HepG2 (cell line): ENCODE measurements around the gene ERCC4. TPM values are rescaled to one million over a fixed set of nuclear protein-coding genes. Genes with fewer than 3 reads are reported as not detected.

Experiments used
- FOXK2 ChIP-seq: fragments of 450-650 bp; IDR thresholded peaks from 2 replicates; pipeline ENCODE4 v1.6.1; 2016
- GZF1 ChIP-seq: sonication (generic); formaldehyde crosslinking; IDR thresholded peaks from 2 replicates; pipeline ENCODE4 v1.5.1; 2020; ENCODE audit warnings: mild to moderate bottlenecking, missing genetic modification reagents
- KAT2B ChIP-seq: fragments of 150-350 bp; IDR thresholded peaks from 2 replicates; pipeline ENCODE4 v1.6.1; 2014; ENCODE audit warnings: low read depth, low read length, borderline replicate concordance
- KDM5B ChIP-seq: sonication (generic); formaldehyde crosslinking; IDR thresholded peaks from 2 replicates; pipeline ENCODE4 v1.4.0; 2020; ENCODE audit warnings: missing genetic modification reagents, mild to moderate bottlenecking, borderline replicate concordance
- LCORL ChIP-seq, 2 experiments: fragments of 450-650 bp in 1 of 2; sonication (generic) in 1 of 2; formaldehyde crosslinking in 1 of 2; IDR thresholded peaks; 2 replicates each; pipeline versions ENCODE4 v1.5.0 to v1.6.1; 2017 to 2020; ENCODE audit warnings: antibody characterized with exemption in 1 of 2, missing genetic modification reagents in 1 of 2
- MTF1 ChIP-seq: sonication (generic); formaldehyde crosslinking; IDR thresholded peaks from 2 replicates; pipeline ENCODE4 v1.5.0; 2020; ENCODE audit warnings: missing genetic modification reagents
- NFE2 ChIP-seq: sonication (generic); formaldehyde crosslinking; IDR thresholded peaks from 2 replicates; pipeline ENCODE4 v1.4.0; 2020; ENCODE audit warnings: missing genetic modification reagents
- NFE2L2 ChIP-seq: fragments of 150-350 bp; IDR thresholded peaks from 2 replicates; pipeline ENCODE4 v1.6.1; 2014; ENCODE audit warnings: low read length
- SKIL ChIP-seq: sonication (generic); formaldehyde crosslinking; IDR thresholded peaks from 2 replicates; pipeline ENCODE4 v1.8.0; 2022; ENCODE audit warnings: missing genetic modification reagents, mild to moderate bottlenecking, moderate library complexity, borderline replicate concordance
- SP4 ChIP-seq: sonication (generic); formaldehyde crosslinking; IDR thresholded peaks from 2 replicates; pipeline ENCODE4 v1.8.1; 2023; ENCODE audit warnings: mild to moderate bottlenecking, missing genetic modification reagents
- TMF1 ChIP-seq: sonication (generic); formaldehyde crosslinking; IDR thresholded peaks from 2 replicates; pipeline ENCODE4 v1.8.1; 2022; ENCODE audit warnings: low read depth, missing genetic modification reagents
- ZFAT ChIP-seq: sonication (generic); formaldehyde crosslinking; conservative IDR thresholded peaks from 2 replicates; pipeline ENCODE4 v1.8.1; 2023; ENCODE audit warnings: missing genetic modification reagents, inconsistent platforms
- ZFX ChIP-seq: sonication (generic); formaldehyde crosslinking; IDR thresholded peaks from 2 replicates; pipeline ENCODE4 v1.4.0; 2020; ENCODE audit warnings: mild to moderate bottlenecking, low read depth, missing genetic modification reagents, moderate library complexity
- ZKSCAN1 ChIP-seq: fragments of 150-350 bp; IDR thresholded peaks from 2 replicates; pipeline ENCODE4 v1.6.1; 2014; ENCODE audit warnings: low read length
- ZNF547 ChIP-seq: sonication (generic); formaldehyde crosslinking; IDR thresholded peaks from 2 replicates; pipeline ENCODE4 v1.5.1; 2020; ENCODE audit warnings: mild to moderate bottlenecking, missing genetic modification reagents
- ZNF563 ChIP-seq: sonication (generic); formaldehyde crosslinking; IDR thresholded peaks from 2 replicates; pipeline ENCODE4 v1.8.0; 2022; ENCODE audit warnings: mild to moderate bottlenecking, moderate library complexity, missing genetic modification reagents
- ZNF639 ChIP-seq: conservative IDR thresholded peaks from 2 replicates; pipeline ENCODE4 v1.6.1; 2018; ENCODE audit warnings: missing genetic modification reagents
- ZNF7 ChIP-seq: IDR thresholded peaks from 2 replicates; pipeline ENCODE4 v1.6.1; 2016; ENCODE audit warnings: missing biosample characterization, missing genetic modification reagents
- ZNF788 ChIP-seq: sonication (generic); formaldehyde crosslinking; IDR thresholded peaks from 2 replicates; pipeline ENCODE4 v1.5.0; 2020; ENCODE audit warnings: mild to moderate bottlenecking, missing genetic modification reagents, borderline replicate concordance
- ZUFSP ChIP-seq: sonication (generic); formaldehyde crosslinking; IDR thresholded peaks from 2 replicates; pipeline ENCODE4 v1.9.0; 2021; ENCODE audit warnings: missing genetic modification reagents, mild to moderate bottlenecking, borderline replicate concordance
- polyA plus RNA-seq, 8 experiments: library from polyadenylated mRNA; depleted of rRNA in 3 of 8; stranded (reverse) in 7 of 8; unstranded in 1 of 8; fragments of >200 nt; fragmentation: Illumina TruSeq in 4 of 8; extraction: Trizol in 4 of 8; gene quantifications; 2 replicates each; pipeline versions ENCODE4 v1.2.1 to v1.2.3, GENCODE V29; 2011 to 2016; ENCODE audit warnings: low read depth in 4 of 8, missing spikeins in 1 of 8, mixed read lengths in 1 of 8; ENCODE audit not compliant: insufficient read depth in 1 of 8
- total RNA-seq, 5 experiments: library from RNA; depleted of rRNA; stranded (reverse); fragments of >200 nt; fragmentation: Illumina TruSeq; extraction: Trizol; gene quantifications; 2 replicates each; pipeline ENCODE4 v1.2.3, GENCODE V29; 2016; ENCODE audit warnings: low read depth in 1 of 5

ERCC4 gene
- total and polyA plus RNA-seq, 2 of the 13 experiments (the other 11 are each of a cell fraction or from before 2014, with no cell fraction given) = 5.4 to 15.2 TPM

- TF ChIP-seq ZNF563 (CRISPR knock-in tag) (peak; percentile 71; the same call in 1 of the 2 replicates), ZFX (CRISPR knock-in tag) (peak; percentile 97), ZNF788 (peak; percentile 98), NFE2L2 (no peak; the same call in 1 of the 2 replicates), SKIL (CRISPR knock-in tag) (no peak), KAT2B (no peak; the same call in 1 of the 2 replicates), LCORL (IDR thresholded peaks at IDR 0.05) (no peak), LCORL (CRISPR knock-in tag; IDR thresholded peaks at IDR 0.05) (peak; percentile 70), ZNF639 (0 out of 2 replicates have a peak, but pooled peaks have one; percentile 26), ZNF547 (CRISPR knock-in tag) (peak; percentile 94), KDM5B (CRISPR knock-in tag) (peak; percentile 98), GZF1 (no peak; the same call in 1 of the 2 replicates), FOXK2 (no peak), MTF1 (CRISPR knock-in tag) (peak; percentile 66; the same call in 1 of the 2 replicates), NFE2 (CRISPR knock-in tag) (0 out of 2 replicates have a peak, but pooled peaks have one; percentile 46), ZUFSP (CRISPR knock-in tag) (no peak), TMF1 (CRISPR knock-in tag) (0 out of 2 replicates have a peak, but pooled peaks have one; percentile 14), ZFAT (CRISPR knock-in tag) (no peak), ZNF7 (CRISPR knock-in tag) (no peak), SP4 (CRISPR knock-in tag) (peak; percentile 77; the same call in 1 of the 2 replicates), ZKSCAN1 (no peak)
Measured at GRCh38 chr16:13919683-13920509, at the start of gene ERCC4 (continued).
